RWPE1 (cell line): ENCODE data around the gene CLEC20A.

Experiments
- CTCF ChIA-PET: fragments of 350-600 bp; sonication (Branson Sonifier 250); formaldehyde crosslinking; extraction: SDS; loops from one replicate; lab custom pipeline; 2021; lab: Yijun Ruan, JAX
- POLR2A ChIA-PET: fragments of 400-600 bp; formaldehyde crosslinking; extraction: SDS; loops from one replicate; lab custom pipeline; 2020; ENCODE audit warnings: antibody characterized with exemption; ENCODE audit not compliant: low non-redundant PET; lab: Yijun Ruan, JAX
- DNase-seq: peaks from one replicate; pipeline ENCODE4 v3.0.0; 2012; ENCODE audit warnings: low spot score
- H3K27ac ChIP-seq: fragments of 450-650 bp; 2 replicates; pipeline ENCODE4 v1.5.1; 2017
- TF ChIP-seq, protein P1 (sequence below): fragments of 450-650 bp; conservative IDR thresholded peaks from 2 replicates; pipeline ENCODE4 v1.5.1; 2017; ENCODE audit warnings: low read depth, mild to moderate bottlenecking

CLEC20A gene

DNA sequence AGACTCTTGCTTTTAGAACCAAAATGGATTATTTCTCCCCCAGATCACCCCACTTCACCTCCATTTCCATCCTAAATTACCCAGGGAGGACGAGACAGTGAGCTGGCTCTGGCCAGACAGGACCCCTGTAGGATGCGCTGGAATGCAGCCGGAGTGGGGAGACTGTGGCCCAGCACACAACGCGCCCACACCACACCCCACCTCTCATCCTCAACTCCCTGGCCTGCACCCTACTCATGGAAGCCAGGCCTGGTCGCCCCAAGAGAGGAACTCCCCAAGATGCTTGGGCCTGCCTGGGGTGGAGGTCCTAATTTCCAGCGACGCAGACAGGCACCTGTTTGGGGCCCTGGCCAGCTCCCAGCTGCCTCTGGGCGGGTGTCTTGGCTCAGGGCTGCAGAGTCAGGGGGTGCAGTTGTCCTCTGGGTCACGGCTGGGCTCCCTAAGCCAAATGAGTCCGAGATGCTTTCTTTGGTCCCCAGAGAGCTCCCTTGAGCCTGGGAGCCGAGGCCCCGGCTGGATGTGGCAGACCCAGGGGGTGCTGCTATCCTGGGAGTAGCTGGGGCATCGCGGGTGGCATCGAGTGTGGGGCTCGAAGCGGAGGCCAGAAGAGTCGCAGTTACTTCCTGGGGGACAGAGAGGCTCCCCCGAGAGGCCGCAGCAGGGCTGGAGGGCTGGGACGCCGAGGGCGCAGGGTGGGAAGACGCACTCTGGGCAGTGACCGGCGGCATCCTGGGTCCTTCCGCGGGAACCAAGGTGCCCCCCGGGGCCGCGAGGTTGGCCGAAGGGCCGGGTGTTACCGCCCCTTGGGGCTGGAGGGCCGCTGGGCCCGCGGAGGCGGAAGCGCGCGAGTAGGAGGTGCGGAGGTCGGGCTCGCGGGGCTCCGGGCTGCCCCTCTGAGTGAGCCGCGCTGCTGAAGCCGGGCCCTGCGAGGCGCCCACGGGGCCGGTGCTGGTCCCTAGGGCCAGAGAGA is 10.4 kb downstream of the CLEC20A start:
- ChIA-PET CTCF (interaction anchor here (0.7 to 1.5 kb wide), 2 partner anchors 15 to 1396 kb away, joined by 3 to 6 read pairs; partner anchors contain the start of gene TOR1AIP1), POLR2A (no interaction called here)
- TF ChIP-seq, protein P1, sequence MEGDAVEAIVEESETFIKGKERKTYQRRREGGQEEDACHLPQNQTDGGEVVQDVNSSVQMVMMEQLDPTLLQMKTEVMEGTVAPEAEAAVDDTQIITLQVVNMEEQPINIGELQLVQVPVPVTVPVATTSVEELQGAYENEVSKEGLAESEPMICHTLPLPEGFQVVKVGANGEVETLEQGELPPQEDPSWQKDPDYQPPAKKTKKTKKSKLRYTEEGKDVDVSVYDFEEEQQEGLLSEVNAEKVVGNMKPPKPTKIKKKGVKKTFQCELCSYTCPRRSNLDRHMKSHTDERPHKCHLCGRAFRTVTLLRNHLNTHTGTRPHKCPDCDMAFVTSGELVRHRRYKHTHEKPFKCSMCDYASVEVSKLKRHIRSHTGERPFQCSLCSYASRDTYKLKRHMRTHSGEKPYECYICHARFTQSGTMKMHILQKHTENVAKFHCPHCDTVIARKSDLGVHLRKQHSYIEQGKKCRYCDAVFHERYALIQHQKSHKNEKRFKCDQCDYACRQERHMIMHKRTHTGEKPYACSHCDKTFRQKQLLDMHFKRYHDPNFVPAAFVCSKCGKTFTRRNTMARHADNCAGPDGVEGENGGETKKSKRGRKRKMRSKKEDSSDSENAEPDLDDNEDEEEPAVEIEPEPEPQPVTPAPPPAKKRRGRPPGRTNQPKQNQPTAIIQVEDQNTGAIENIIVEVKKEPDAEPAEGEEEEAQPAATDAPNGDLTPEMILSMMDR: no peak

DNA sequence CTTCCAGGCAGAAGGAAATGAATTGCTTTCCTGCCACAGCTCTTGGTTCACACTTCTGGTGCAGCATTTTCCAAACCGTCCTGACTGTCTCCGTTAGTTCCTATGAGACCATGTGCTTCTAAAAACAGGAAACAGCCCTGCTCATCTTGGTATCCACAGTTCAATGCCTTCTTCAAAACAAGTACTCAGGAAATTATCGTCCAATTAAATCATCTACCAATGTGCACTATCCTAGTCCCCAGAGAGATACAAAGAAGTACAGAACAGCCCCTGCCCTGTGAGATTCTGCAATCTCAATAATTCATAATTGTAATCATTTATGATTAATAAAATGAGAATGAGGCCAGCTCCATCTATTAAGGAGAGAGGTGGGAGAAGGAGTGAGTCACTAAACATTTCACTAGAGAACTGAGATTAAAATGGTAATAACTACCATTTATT is 11.2 kb downstream of the CLEC20A start:
- DNase-seq: no peak
- ChIA-PET POLR2A (no interaction called here), CTCF (no interaction called here)
- no peak overlapping the region for H3K27ac ChIP-seq
- TF ChIP-seq, protein P1: no peak

More for the DNA sequence above, 10.4 kb downstream of the CLEC20A start:
- H3K27ac ChIP-seq: no peak overlapping the region
- DNase-seq: no peak

DNA sequence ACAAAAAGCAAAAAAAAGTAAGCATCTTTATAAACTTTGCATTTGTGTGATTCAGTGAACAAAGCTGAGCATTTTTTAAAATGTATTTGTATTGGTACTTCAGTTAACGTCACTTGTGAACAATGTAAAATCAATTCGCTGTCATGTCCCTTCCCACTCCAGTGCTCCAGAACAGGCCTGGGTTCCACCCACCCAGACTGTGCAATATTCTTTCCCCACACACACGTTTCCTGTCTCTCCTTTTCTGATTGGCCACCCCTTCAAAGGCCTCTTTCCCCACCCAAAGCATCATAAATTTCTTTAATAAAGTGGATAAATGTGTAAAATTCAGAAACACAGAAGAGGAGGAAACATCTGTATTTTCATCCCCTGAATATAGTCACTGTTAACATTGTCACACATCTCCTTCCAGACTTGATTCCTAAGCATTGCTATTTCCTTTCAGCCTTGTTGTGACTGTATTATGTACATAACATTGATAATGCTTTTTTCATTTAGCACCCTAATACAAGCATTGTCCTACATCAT is 12.0 kb downstream of the CLEC20A start:
- no peak overlapping the region for H3K27ac ChIP-seq
- POLR2A ChIA-PET: no interaction called here
- TF ChIP-seq, protein P1: no peak
- DNase-seq: no peak
- CTCF ChIA-PET: interaction anchor here (1.1 kb wide), 1 partner anchor 174 kb away, joined by 3 read pairs; no protein-coding TSS in a partner anchor

DNA sequence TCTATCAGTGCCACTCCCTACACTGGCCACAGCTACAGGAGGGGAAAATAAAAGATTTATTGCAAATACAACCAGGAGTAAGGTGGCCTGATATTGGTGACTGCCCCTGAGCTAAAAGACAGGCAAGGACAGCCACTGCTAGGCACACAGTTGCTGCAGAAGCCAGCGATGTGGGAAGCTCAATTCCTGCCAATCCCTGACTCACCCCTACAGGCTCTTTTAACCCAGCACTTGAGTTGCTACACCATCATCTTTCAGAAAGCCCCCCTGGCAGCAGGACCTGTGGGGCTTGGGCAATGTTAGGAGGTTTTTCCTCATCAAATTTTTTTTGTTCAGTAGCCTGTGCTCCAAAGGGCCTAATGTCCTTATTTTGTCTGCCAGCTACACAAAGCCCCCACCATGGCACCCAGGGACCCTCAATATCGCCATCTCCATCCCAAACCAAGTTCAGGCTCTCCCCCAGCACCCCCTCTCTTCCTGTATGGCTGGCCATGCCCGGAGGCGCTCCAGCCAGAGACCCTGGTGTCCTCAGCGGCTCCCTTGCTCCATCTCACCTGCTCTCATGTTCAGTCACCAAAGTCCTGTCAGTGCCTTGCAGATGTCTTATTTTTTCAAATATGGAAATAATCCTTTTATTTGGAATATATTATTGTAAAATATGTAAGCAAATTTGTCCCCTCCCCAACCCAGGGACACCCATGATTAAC is 13.4 kb downstream of the CLEC20A start:
- CTCF ChIA-PET: interaction anchor here (0.7 kb wide), 1 partner anchor 18 kb away, joined by 3 read pairs; no protein-coding TSS in a partner anchor
- POLR2A ChIA-PET: no interaction called here
- TF ChIP-seq, protein P1: no peak
- H3K27ac ChIP-seq: no peak overlapping the region
- no peak for DNase-seq

DNA sequence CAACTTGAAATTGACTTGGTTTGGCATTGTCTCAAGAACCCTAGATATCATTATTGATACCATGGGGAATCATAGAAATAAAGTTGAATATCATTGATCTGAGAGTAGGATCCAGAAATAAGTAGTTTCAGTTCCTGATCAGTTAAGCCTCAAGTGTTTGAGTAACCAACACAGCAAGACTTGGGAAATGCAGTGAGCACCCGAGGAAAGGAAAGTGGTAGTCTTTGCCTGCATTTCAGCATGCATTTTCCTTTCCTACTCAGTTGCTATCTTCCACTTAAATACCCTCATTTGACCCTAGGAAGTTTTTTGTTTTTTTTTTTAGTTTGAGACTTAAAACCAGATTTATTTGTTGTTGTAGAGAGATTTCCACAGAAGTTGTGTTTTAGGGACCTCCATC is 18.9 kb downstream of the CLEC20A start:
- DNase-seq: no peak
- H3K27ac ChIP-seq: no peak overlapping the region
- TF ChIP-seq, protein P1: no peak
- POLR2A ChIA-PET: no interaction called here
- CTCF ChIA-PET: no interaction called here

DNA sequence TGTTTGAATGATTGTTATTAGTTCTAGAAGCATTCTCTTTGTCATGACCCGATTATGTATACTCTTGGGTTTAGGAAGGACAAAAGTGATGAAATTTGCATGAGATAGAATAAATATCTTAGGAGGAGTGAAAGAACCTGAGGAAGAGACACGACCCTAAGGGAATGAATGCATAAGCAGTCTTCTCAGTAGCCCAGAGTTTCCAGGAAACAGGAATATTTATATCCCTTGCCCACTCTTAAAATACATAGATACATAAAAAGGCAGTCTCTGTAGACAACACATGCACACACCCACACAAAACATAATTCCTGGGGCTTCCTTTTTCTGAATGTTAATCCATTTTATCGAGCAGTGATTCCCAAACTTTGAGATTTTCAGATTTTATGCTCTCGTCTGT is 19.4 kb downstream of the CLEC20A start:
- ChIA-PET POLR2A (no interaction called here), CTCF (no interaction called here)
- H3K27ac ChIP-seq: no peak overlapping the region
- TF ChIP-seq, protein P1: no peak
- DNase-seq: no peak
